K562 (cell line): ENCODE data around the gene OOSP3. TPM values are rescaled to one million over a fixed set of nuclear protein-coding genes. Genes with fewer than 3 reads are reported as not detected.

Experiments used
- CBFA2T2 ChIP-seq: fragments of 450-650 bp; conservative IDR thresholded peaks from 2 replicates; pipeline ENCODE4 v1.6.1; 2017; ENCODE audit warnings: mild to moderate bottlenecking
- CTCFL ChIP-seq: IDR thresholded peaks from 2 replicates; pipeline ENCODE4 v1.6.1; 2011; ENCODE audit warnings: borderline replicate concordance, low read depth, mild to moderate bottlenecking, moderate library complexity, low read length; ENCODE audit not compliant: insufficient read depth, poor library complexity, severe bottlenecking
- HDAC1 ChIP-seq, 2 experiments: fragments of 450-650 bp; IDR thresholded peaks; 2 replicates each; pipeline ENCODE4 v1.6.1; 2016 to 2017; ENCODE audit warnings: inconsistent platforms in 1 of 2, mild to moderate bottlenecking in 1 of 2, moderate library complexity in 1 of 2
- HIVEP1 ChIP-seq: fragments of 250-450 bp; sonication (Bioruptor Pico); IDR thresholded peaks from 2 replicates; pipeline ENCODE4 v1.4.0; 2020; ENCODE audit warnings: mild to moderate bottlenecking
- MAFK ChIP-seq: IDR thresholded peaks from 2 replicates; pipeline ENCODE4 v1.6.1; 2011; ENCODE audit warnings: low read length, improper control_type of control experiment
- NFATC3 ChIP-seq: fragments of 450-650 bp; IDR thresholded peaks from 2 replicates; pipeline ENCODE4 v1.6.1; 2017; ENCODE audit warnings: mild to moderate bottlenecking
- POLR2AphosphoS5 ChIP-seq: IDR thresholded peaks from 2 replicates; pipeline ENCODE4 v1.6.1; 2011; ENCODE audit warnings: mild to moderate bottlenecking, low read depth, low read length, moderate library complexity; ENCODE audit not compliant: control insufficient read depth, insufficient read depth
- RNF2 ChIP-seq: sonication (generic); IDR thresholded peaks from 2 replicates; pipeline ENCODE4 v1.6.1; 2016
- STAG1 ChIP-seq: sonication (generic); formaldehyde crosslinking; IDR thresholded peaks from 2 replicates; pipeline ENCODE4 v1.5.0; 2020; ENCODE audit warnings: missing genetic modification reagents, borderline replicate concordance
- TCFL5 ChIP-seq: fragments of 250-450 bp; sonication (Bioruptor Pico); conservative IDR thresholded peaks from 2 replicates; pipeline ENCODE4 v1.6.1; 2021; ENCODE audit warnings: mild to moderate bottlenecking, moderate library complexity, matching md5 sums
- U2AF2 ChIP-seq: fragments of 200-400 bp; formaldehyde crosslinking; optimal IDR thresholded peaks from 2 replicates; pipeline ENCODE3; 2017; ENCODE audit warnings: low read depth, mild to moderate bottlenecking, low read length
- ZBTB34 ChIP-seq: fragments of 250-450 bp; sonication (Bioruptor Pico); IDR thresholded peaks from 2 replicates; pipeline ENCODE4 v1.8.0; 2021; ENCODE audit warnings: mild to moderate bottlenecking, moderate library complexity
- ZNF311 ChIP-seq: fragments of 250-450 bp; sonication (Bioruptor Pico); IDR thresholded peaks from 2 replicates; pipeline ENCODE4 v1.4.0; 2020; ENCODE audit warnings: mild to moderate bottlenecking, moderate library complexity
- ZNF395 ChIP-seq: fragments of 200-800 bp; sonication (Bioruptor generic); IDR thresholded peaks from 2 replicates; pipeline ENCODE4 v1.6.1; 2017; ENCODE audit warnings: missing genetic modification characterization, missing compliant biosample characterization
- ZNF75A ChIP-seq: fragments of 450-650 bp; formaldehyde crosslinking; IDR thresholded peaks from 2 replicates; pipeline ENCODE4 v1.4.0; 2020; ENCODE audit warnings: mild to moderate bottlenecking
- polyA plus RNA-seq, 8 experiments: library from polyadenylated mRNA; depleted of rRNA in 4 of 8; stranded (reverse) in 5 of 8; unstranded in 3 of 8; fragments of >200 nt; fragmentation: Nextera tagmentation in 2 of 8; fragmentation: Illumina TruSeq in 1 of 8; extraction: Ambion mirVana in 2 of 8; extraction: Trizol in 1 of 8; gene quantifications; 2 replicates each; pipeline versions ENCODE4 v1.2.1 to v1.2.3, GENCODE V29; 2011 to 2014; ENCODE audit warnings: inconsistent platforms in 1 of 8, missing spikeins in 1 of 8
- total RNA-seq, 7 experiments: library from RNA; depleted of rRNA in 6 of 7; stranded (reverse); fragments of >200 nt in 6 of 7; fragmentation: Illumina TruSeq in 2 of 7; extraction: Trizol in 2 of 7; gene quantifications; 2 replicates each; pipeline versions ENCODE4 v1.2.1 to v1.2.3, GENCODE V29; 2011 to 2021; ENCODE audit warnings: low replicate concordance in 1 of 7
- TF ChIP-seq, protein P1 (sequence below), 2 experiments: fragments of 150-350 bp in 1 of 2; IDR thresholded peaks; 2 replicates each; pipeline ENCODE4 v1.6.1; 2012 to 2016; ENCODE audit warnings: low read depth in 2 of 2, low read length in 2 of 2, mild to moderate bottlenecking in 1 of 2, moderate library complexity in 1 of 2

The OOSP3 gene
- total and polyA plus RNA-seq, 9 of the 15 experiments (the other 6 are each of a cell fraction or from before 2014, with no cell fraction given): 0.09 to 0.32 (median 0.15) TPM; not detected in 6

- TF ChIP-seq, protein P1, sequence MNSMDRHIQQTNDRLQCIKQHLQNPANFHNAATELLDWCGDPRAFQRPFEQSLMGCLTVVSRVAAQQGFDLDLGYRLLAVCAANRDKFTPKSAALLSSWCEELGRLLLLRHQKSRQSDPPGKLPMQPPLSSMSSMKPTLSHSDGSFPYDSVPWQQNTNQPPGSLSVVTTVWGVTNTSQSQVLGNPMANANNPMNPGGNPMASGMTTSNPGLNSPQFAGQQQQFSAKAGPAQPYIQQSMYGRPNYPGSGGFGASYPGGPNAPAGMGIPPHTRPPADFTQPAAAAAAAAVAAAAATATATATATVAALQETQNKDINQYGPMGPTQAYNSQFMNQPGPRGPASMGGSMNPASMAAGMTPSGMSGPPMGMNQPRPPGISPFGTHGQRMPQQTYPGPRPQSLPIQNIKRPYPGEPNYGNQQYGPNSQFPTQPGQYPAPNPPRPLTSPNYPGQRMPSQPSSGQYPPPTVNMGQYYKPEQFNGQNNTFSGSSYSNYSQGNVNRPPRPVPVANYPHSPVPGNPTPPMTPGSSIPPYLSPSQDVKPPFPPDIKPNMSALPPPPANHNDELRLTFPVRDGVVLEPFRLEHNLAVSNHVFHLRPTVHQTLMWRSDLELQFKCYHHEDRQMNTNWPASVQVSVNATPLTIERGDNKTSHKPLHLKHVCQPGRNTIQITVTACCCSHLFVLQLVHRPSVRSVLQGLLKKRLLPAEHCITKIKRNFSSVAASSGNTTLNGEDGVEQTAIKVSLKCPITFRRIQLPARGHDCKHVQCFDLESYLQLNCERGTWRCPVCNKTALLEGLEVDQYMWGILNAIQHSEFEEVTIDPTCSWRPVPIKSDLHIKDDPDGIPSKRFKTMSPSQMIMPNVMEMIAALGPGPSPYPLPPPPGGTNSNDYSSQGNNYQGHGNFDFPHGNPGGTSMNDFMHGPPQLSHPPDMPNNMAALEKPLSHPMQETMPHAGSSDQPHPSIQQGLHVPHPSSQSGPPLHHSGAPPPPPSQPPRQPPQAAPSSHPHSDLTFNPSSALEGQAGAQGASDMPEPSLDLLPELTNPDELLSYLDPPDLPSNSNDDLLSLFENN (IDR thresholded peaks at IDR 0.05; ENCODE audit: low read depth in 2 of 2, low read length in 2 of 2): peak in 1 of 2 experiments; percentile 21; a peak in 1 of 4 replicates
- TF ChIP-seq CTCFL (no peak), STAG1 (CRISPR knock-in tag) (no peak), TCFL5 (CRISPR knock-in tag) (0 out of 2 replicates have a peak, but pooled peaks have one; percentile 18), HIVEP1 (CRISPR knock-in tag) (no peak), POLR2AphosphoS5 (peak; percentile 53; the same call in 1 of the 2 replicates), ZNF75A (CRISPR knock-in tag) (no peak), MAFK (0 out of 2 replicates have a peak, but pooled peaks have one; percentile 31), HDAC1 (IDR thresholded peaks at IDR 0.05) (0 out of 4 replicates have a peak, but pooled peaks of 1 of the 2 experiments have one; percentile 24), U2AF2 (no peak), CBFA2T2 (peak; percentile 76), RNF2 (peak; percentile 69; the same call in 1 of the 2 replicates), ZNF395 (CRISPR knock-in tag) (peak; percentile 84), ZBTB34 (CRISPR knock-in tag) (no peak), NFATC3 (no peak), ZNF311 (CRISPR knock-in tag) (no peak)
Measured at GRCh38 chr11:59857439-59858434, 20.8 kb upstream of the OOSP3 start (continued).
